ENCODE results near the gene STMN1.

DNA sequence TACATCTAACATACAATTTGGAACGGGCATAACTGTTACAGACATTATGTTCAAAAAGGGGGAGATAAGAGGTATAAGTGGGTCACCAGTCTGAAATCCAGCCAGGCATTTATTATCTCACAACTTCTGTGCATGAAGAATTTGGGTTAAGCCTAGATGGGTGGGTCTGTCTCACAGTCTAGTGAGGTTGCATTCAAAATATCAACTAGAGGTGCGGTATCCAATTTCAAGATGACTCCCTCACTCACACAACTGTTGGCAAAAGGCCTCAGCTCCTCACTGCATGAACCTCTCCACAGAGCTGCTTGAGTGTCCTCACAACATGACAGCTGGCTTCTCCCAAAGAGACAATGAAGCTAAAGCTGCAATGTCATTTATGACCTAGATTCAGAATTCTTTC lies 51.7 kb downstream of the STMN1 start:
- TF ChIP-seq CTCF (conservative IDR thresholded peaks at IDR 0.05), result no peak
- no peak for TF ChIP-seq EZH2 (IDR thresholded peaks at IDR 0.05; ENCODE audit: low read depth)
